ENCODE results near the gene QRFPR. TPM values are rescaled to one million over a fixed set of nuclear protein-coding genes. Genes with fewer than 3 reads are reported as not detected.

Gene QRFPR
- polyA plus RNA-seq, 3 donors: not detected

GRCh38 chr4:121283319-121283718 lies 97.5 kb downstream of the QRFPR start:
- H3K4me1 Mint-ChIP-seq: no peaks in the 10 kb centered on the region
- Histone ChIP-seq H3K4me2 (replicated peaks; ENCODE audit: extremely low read depth, low read length, poor library complexity, severe bottlenecking) (no peak overlapping the region), H3K36me3 (replicated peaks in 1 of 2; ENCODE audit: control insufficient read depth in 1 of 2, insufficient read depth in 2 of 2, low read length in 2 of 2) (no peaks in the 10 kb centered on the region), H3K79me2 (ENCODE audit: insufficient read depth, low read length) (no peaks in the 10 kb centered on the region), H3K9ac (ENCODE audit: insufficient read depth, low read length, poor library complexity, severe bottlenecking) (no peak overlapping the region), H3K9me3 (replicated peaks in 1 of 2; ENCODE audit: control insufficient read depth in 1 of 2, insufficient read depth in 1 of 2, low read length in 2 of 2) (peaks cover 0 to 21% of the 10 kb centered on the region in 2 donors), H3K4me1 (ENCODE audit: control insufficient read depth in 1 of 2, insufficient read depth in 2 of 2, low read length in 2 of 2) (no peaks in the 10 kb centered on the region), H2AFZ (ENCODE audit: insufficient read depth, low read depth, low read length, poor library complexity, severe bottlenecking) (no peak overlapping the region), H3K27me3 (ENCODE audit: control insufficient read depth in 2 of 2, insufficient read depth in 2 of 2, low read length in 2 of 2) (no peaks in the 10 kb centered on the region), H3K27ac (ENCODE audit: low read depth in 1 of 2, low read length in 2 of 2) (no peak overlapping the region), H4K20me1 (ENCODE audit: insufficient read depth, low read length) (no peaks in the 10 kb centered on the region), H3K4me3 (replicated peaks in 1 of 3; ENCODE audit: low read depth in 2 of 3, low read length in 3 of 3) (no peak overlapping the region)
- WGBS (ENCODE audit: insufficient coverage): 86% methylated on average over 1 of the region's 1 CpG
- intact Hi-C loops (cut with micrococcal nuclease): no loop called here
- no peak for DNase-seq
- peaks cover 5 to 18% (median 10%) of the 10 kb centered on the region in 7 donors for H3K9me3 Mint-ChIP-seq
- TF ChIP-seq CTCF (IDR thresholded peaks at IDR 0.05): no peak
- peaks cover 2 to 3% (median 2%) of the 10 kb centered on the region in 3 donors for H3K27me3 Mint-ChIP-seq (ENCODE audit: low read depth in 3 of 3)
- no peak overlapping the region for H3K4me3 Mint-ChIP-seq
- H3K36me3 Mint-ChIP-seq: no peaks in the 10 kb centered on the region
- no peak overlapping the region for H3K27ac Mint-ChIP-seq

GRCh38 chr4:121280425-121280824 lies 100.4 kb downstream of the QRFPR start:
- no peak overlapping the region for H2AFZ ChIP-seq (ENCODE audit: insufficient read depth, low read depth, low read length, poor library complexity, severe bottlenecking)
- H3K27ac ChIP-seq (ENCODE audit: low read depth in 1 of 2, low read length in 2 of 2): no peak overlapping the region
- Mint-ChIP-seq H3K4me3 (no peak overlapping the region), H3K27ac (no peak overlapping the region), H3K27me3 (ENCODE audit: low read depth in 3 of 3) (peaks cover 2 to 3% (median 2%) of the 10 kb centered on the region in 3 donors), H3K36me3 (no peaks in the 10 kb centered on the region), H3K9me3 (peaks cover 0 to 8% (median 5%) of the 10 kb centered on the region in 7 donors), H3K4me1 (no peaks in the 10 kb centered on the region)
- TF ChIP-seq CTCF (IDR thresholded peaks at IDR 0.05): no peak
- H4K20me1 ChIP-seq (ENCODE audit: insufficient read depth, low read length): no peaks in the 10 kb centered on the region
- no CpG with 5 or more reads among the region's 1 CpG for WGBS (ENCODE audit: insufficient coverage)
- no peaks in the 10 kb centered on the region for H3K36me3 ChIP-seq (replicated peaks in 1 of 2; ENCODE audit: control insufficient read depth in 1 of 2, insufficient read depth in 2 of 2, low read length in 2 of 2)
- intact Hi-C loops (cut with micrococcal nuclease): no loop called here
- no peaks in the 10 kb centered on the region for H3K4me1 ChIP-seq (ENCODE audit: control insufficient read depth in 1 of 2, insufficient read depth in 2 of 2, low read length in 2 of 2)
- no peak for DNase-seq
- no peaks in the 10 kb centered on the region for H3K27me3 ChIP-seq (ENCODE audit: control insufficient read depth in 2 of 2, insufficient read depth in 2 of 2, low read length in 2 of 2)
- H3K4me2 ChIP-seq (replicated peaks; ENCODE audit: extremely low read depth, low read length, poor library complexity, severe bottlenecking): no peak overlapping the region
- no peak overlapping the region for H3K4me3 ChIP-seq (replicated peaks in 1 of 3; ENCODE audit: low read depth in 2 of 3, low read length in 3 of 3)
- no peak overlapping the region for H3K9ac ChIP-seq (ENCODE audit: insufficient read depth, low read length, poor library complexity, severe bottlenecking)
- no peaks in the 10 kb centered on the region for H3K79me2 ChIP-seq (ENCODE audit: insufficient read depth, low read length)
- H3K9me3 ChIP-seq (replicated peaks in 1 of 2; ENCODE audit: control insufficient read depth in 1 of 2, insufficient read depth in 1 of 2, low read length in 2 of 2): peaks cover 0 to 20% of the 10 kb centered on the region in 2 donors

All from CD14-positive monocyte (primary cell).